ENCODE data around the gene TTC23. TPM values are rescaled to one million over a fixed set of nuclear protein-coding genes. Genes with fewer than 3 reads are reported as not detected.
A peak's percentile ranks its signal among the peaks of the same experiment; 100 is the strongest.

The TTC23 gene
- total RNA-seq, 1 donor from 2014 or later: 12.1 TPM

DNA sequence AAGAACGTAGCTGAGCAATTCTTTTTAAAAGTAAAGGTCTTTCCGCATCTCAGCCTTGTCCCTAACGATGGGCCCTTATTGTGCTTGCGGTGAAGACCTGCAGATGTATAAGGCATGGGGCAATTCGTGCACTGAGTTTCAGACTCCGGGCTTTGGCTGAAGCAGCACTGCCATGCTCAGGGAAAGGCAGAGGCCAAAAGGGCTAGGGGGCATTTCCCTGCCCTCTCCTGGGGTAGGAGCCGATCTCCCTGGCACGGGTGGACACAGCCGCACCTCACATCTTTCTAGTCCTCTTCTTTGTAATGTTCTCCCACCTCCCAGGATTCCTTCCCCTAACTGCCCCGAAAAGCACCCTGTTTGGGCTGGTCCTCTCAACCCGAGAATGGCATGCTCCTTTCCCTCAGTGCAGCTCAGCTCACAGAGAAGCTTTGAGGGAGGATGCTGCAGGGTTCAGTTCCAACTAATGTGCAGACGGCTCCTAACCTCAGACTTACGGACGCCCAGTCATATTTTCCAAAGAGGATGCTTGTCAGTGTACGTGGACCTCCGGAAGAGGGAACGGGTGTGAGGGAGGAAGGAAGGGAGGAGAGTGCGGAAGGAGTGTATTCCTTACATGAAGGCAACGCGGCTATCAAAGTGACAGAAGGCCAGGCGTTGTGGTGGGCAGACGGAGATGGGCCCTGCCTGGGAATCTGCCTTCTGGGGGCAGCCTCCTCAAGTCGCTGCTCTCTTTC is 83.3 kb downstream of the TTC23 start:
- no peak for DNase-seq (ENCODE audit: low read depth)
- no peak overlapping the region for H3K4me3 ChIP-seq (ENCODE audit: low read depth, low read length)
- TF ChIP-seq, protein P1, sequence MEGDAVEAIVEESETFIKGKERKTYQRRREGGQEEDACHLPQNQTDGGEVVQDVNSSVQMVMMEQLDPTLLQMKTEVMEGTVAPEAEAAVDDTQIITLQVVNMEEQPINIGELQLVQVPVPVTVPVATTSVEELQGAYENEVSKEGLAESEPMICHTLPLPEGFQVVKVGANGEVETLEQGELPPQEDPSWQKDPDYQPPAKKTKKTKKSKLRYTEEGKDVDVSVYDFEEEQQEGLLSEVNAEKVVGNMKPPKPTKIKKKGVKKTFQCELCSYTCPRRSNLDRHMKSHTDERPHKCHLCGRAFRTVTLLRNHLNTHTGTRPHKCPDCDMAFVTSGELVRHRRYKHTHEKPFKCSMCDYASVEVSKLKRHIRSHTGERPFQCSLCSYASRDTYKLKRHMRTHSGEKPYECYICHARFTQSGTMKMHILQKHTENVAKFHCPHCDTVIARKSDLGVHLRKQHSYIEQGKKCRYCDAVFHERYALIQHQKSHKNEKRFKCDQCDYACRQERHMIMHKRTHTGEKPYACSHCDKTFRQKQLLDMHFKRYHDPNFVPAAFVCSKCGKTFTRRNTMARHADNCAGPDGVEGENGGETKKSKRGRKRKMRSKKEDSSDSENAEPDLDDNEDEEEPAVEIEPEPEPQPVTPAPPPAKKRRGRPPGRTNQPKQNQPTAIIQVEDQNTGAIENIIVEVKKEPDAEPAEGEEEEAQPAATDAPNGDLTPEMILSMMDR (conservative IDR thresholded peaks at IDR 0.05; ENCODE audit: low read depth, low read length): no peak

DNA sequence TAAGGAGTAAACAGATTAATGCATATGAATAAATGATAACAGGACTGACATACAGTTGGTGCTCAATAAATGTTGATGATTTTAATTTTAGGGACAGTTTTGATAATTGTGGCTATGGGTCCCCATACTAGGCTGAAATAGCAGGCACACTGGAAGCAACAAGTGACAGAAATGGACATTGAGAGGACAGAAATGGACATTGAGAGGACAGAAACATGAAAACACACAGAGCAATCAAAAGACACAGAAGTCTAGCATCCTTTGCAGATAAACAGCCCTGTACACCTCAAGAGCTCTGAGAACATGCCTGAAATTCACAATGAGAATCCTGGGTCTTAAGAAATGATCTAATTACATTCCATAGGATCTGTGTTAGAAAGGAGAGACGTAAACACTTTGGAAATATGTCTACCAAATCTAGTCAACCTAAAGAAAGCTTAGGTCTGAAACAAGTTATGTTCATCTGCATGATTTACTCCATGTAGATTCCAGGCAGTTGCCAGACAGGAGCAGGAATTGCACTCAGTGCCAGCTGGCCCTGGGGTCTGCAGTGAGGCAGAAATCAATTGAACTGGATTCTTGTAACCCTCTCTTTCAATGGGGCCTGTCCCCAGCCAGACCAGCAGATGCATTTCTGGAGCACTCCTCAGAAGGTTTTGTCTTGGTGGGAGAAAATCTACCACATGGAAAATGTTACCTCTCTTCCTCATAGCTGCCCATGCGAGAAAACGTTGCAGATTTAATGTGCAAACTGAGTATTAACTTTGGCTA is 84.2 kb downstream of the TTC23 start:
- TF ChIP-seq, protein P1 (conservative IDR thresholded peaks at IDR 0.05; ENCODE audit: low read depth, low read length): no peak
- H3K4me3 ChIP-seq (ENCODE audit: low read depth, low read length): no peak overlapping the region
- no peak for DNase-seq (ENCODE audit: low read depth)

DNA sequence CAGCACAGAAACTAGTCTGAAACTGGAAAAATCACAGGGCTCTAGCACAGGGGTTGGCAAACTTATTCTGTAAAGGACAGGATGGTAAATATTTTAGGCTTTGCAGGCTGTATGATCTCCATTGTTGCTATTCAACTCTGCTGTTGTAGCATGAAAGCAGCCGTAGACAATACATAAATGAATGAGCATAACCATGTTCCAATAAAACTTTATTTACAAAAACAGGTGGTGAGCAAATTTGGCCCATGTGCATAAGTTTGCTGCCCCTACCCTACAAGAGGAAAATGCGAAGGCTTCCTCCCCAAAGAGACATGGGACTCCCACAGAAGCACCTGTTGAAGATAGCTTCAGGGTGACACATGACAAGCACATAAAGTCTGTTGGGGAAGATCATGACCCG is 85.3 kb downstream of the TTC23 start:
- no peak for DNase-seq (ENCODE audit: low read depth)
- TF ChIP-seq, protein P1 (conservative IDR thresholded peaks at IDR 0.05; ENCODE audit: low read depth, low read length): no peak

DNA sequence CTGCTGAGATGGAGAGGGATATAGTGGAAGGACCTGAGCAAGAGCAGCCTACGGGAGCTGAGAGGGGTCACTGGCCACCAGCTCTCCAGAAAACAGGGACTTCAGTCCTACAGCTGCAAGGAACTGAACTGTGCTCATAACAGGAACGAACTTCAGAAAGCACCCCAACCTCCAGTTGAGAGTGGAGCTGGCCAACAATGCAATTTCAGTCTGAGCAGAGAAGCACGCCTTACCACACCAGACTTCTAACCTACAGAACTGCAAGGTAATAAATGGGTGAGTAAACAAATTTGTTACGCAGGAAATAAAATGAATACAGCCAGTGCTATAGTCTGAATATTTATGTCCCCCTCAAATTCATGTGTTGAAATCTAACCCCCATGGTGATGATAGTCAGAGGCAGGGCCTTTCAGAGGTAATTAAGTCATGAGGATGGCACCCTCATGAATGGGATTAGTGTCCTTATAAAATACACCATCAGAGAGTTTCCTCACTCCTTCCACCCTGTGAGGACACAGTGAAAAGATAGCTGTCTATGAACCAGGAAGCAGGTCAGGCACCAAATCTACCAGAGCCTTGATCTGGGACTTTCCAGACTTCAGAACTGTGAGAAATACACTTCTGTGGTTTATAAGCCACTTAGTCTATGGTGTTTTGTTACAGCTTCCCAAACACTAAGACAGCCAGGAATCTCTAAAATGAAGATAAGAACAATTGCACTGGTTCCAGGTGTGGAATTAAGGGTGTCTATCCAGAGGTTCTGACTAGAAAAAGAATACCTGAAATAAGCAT is 85.9 kb downstream of the TTC23 start:
- TF ChIP-seq, protein P1 (conservative IDR thresholded peaks at IDR 0.05; ENCODE audit: low read depth, low read length): no peak
- no peak overlapping the region for H3K4me3 ChIP-seq (ENCODE audit: low read depth, low read length)
- DNase-seq (ENCODE audit: low read depth): no peak

More for the DNA sequence above, 85.3 kb downstream of the TTC23 start:
- H3K4me3 ChIP-seq (ENCODE audit: low read depth, low read length): no peak overlapping the region

DNA sequence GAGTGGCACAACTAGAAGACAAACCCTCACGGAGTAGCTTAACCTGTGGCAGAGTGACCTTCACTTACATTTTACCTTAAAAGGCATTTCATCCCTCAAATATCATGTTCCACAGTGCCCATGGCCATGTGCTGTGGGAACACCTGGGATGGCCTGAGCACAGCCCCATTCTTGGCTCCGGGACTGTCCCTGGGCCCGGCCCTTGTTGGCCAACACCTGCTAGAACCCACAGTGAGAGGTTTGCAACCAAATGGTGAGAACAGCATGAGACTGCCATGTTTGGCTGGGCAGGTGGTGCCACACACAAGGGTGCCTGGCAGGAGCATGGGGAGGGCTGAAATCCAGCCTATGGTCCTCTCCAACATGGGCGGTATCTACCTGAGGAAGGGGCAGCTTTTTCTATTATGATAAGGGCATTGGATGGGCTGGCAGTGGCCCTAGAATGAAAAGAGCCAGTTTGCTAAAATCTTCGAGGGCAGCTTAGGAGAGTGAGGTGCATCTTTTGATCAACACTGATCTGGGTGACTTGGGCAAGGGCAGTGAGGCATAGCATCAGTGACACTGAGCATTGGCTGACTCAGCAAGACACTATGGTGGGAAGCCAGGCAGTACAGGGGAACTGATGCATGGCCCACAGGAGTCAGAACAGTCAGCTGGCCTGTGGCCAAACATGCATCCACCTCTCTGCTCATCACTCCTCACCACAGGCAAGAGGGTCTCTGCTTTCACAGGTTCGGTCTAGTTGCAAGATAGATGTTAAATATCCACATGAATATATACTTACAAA is 90.6 kb downstream of the TTC23 start:
- H3K4me3 ChIP-seq (ENCODE audit: low read depth, low read length): no peak overlapping the region
- DNase-seq (ENCODE audit: low read depth): peak; percentile 31
- TF ChIP-seq, protein P1 (conservative IDR thresholded peaks at IDR 0.05; ENCODE audit: low read depth, low read length): no peak

DNA sequence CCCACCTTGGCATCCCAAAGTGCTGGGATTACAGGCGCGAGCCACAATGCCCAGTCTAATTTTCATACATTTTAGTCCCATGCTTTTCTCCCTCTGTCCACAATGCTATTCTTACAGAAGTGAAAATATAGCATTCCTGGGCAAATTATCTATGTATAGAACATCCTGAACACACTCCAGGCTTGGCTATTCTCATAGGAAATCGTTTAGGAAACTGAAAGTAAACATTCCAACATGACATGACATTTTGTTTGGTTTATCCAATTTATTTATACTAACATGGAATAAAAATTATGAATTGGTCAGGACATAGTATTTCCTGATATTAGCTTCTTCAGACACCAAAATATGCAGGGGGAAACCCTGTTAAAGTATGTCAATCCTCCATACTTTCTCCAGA is 91.9 kb downstream of the TTC23 start:
- TF ChIP-seq, protein P1 (conservative IDR thresholded peaks at IDR 0.05; ENCODE audit: low read depth, low read length): no peak
- DNase-seq (ENCODE audit: low read depth): no peak
- no peak overlapping the region for H3K4me3 ChIP-seq (ENCODE audit: low read depth, low read length)
